ENCODE results near the gene UTF1. TPM values are rescaled to one million over a fixed set of nuclear protein-coding genes. Genes with fewer than 3 reads are reported as not detected.
A peak's percentile ranks its signal among the peaks of the same experiment; 100 is the strongest.

UTF1 gene
- total RNA-seq, result not detected
- long read RNA-seq, donor 1, result 0 reads
- long read RNA-seq, donor 2, result 0 reads

DNA sequence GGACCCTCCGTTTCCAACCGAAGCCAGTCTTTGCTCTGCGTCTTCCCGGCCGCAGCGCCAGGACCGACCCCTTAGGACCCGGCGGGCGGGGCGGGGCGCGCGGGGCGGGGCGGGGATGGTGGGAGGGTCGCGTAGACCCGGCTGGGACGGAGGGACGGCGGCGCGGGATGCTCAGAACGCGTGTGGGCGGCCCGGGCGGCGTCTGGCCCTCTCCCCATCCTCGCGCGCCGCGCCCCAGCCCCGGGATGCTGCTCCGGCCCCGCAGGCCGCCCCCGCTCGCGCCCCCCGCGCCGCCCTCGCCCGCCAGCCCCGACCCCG is at the start of gene UTF1:
UTF1 (plus strand) TSS at position 174 of the 318 bp plus-strand sequence; CDS start at position 246, 72 bp downstream.
- Histone ChIP-seq H3K4me1 (ENCODE audit: low read depth) (no peaks in the 10 kb centered on the region), H3K9me3 (no peaks in the 10 kb centered on the region), H3K4me3 (no peak within 1 kb of the TSS), H3K36me3 (ENCODE audit: low read depth) (no peaks in the 10 kb centered on the region)
- intact Hi-C loops (cut with DNase I, micrococcal nuclease), result no loop called here
- ATAC-seq, result no peak
- no peak for DNase-seq
- TF ChIP-seq, protein P1, sequence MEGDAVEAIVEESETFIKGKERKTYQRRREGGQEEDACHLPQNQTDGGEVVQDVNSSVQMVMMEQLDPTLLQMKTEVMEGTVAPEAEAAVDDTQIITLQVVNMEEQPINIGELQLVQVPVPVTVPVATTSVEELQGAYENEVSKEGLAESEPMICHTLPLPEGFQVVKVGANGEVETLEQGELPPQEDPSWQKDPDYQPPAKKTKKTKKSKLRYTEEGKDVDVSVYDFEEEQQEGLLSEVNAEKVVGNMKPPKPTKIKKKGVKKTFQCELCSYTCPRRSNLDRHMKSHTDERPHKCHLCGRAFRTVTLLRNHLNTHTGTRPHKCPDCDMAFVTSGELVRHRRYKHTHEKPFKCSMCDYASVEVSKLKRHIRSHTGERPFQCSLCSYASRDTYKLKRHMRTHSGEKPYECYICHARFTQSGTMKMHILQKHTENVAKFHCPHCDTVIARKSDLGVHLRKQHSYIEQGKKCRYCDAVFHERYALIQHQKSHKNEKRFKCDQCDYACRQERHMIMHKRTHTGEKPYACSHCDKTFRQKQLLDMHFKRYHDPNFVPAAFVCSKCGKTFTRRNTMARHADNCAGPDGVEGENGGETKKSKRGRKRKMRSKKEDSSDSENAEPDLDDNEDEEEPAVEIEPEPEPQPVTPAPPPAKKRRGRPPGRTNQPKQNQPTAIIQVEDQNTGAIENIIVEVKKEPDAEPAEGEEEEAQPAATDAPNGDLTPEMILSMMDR (IDR thresholded peaks at IDR 0.05), result no peak

DNA sequence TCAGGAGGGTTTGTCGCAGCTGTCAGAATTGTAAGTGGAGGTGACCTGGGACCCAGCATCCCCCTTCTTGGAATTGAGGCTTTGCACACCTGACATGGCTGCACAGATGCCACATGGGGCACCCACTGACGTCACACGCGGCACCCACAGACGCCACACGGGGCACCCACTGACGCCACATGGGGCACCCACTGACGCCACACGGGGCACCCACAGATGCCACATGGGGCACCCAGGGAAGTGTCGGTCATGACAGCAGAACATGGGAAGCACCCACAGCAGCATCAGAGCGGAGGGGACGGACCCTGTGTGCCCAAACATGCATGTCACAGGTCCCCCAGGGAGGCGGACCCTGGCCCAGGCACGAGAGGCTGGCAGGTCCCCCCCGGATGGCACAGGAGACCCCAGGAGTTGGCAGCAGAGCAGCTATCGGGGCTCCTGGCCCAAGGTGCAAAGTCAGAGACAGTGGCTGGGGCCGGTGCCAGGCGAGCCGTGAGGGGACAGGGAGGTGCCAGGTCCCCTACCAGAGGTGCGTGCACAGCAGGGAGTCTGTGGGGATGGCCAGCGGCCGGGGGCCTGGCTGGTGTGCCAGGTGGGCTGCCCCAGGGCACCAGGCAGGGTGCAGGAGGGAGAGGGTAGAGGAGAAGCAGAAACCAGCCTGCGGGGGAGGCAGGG is 48.9 kb upstream of the UTF1 start:
- TF ChIP-seq, protein P1 (IDR thresholded peaks at IDR 0.05), result no peak
- DNase-seq, result peak in 1 of 3 donors; percentile 37
- no peaks in the 10 kb centered on the region for H3K4me1 ChIP-seq (ENCODE audit: low read depth)
- H3K9me3 ChIP-seq, result no peaks in the 10 kb centered on the region
- ATAC-seq, result no peak
- intact Hi-C loops (cut with DNase I, micrococcal nuclease), result no loop called here
- H3K36me3 ChIP-seq (ENCODE audit: low read depth), result no peaks in the 10 kb centered on the region
- no peak overlapping the region for H3K4me3 ChIP-seq

GRCh38 chr10:133182190-133182589 is 47.8 kb upstream of the UTF1 start:
- H3K9me3 ChIP-seq, result no peaks in the 10 kb centered on the region
- DNase-seq (peak in 1 of 3 donors; percentile 27), ATAC-seq (no peak)
- H3K4me1 ChIP-seq (ENCODE audit: low read depth), result no peaks in the 10 kb centered on the region
- H3K36me3 ChIP-seq (ENCODE audit: low read depth), result no peaks in the 10 kb centered on the region
- TF ChIP-seq, protein P1 (IDR thresholded peaks at IDR 0.05), result no peak
- H3K4me3 ChIP-seq, result no peak overlapping the region
- intact Hi-C loops (cut with DNase I, micrococcal nuclease), result no loop called here

DNA sequence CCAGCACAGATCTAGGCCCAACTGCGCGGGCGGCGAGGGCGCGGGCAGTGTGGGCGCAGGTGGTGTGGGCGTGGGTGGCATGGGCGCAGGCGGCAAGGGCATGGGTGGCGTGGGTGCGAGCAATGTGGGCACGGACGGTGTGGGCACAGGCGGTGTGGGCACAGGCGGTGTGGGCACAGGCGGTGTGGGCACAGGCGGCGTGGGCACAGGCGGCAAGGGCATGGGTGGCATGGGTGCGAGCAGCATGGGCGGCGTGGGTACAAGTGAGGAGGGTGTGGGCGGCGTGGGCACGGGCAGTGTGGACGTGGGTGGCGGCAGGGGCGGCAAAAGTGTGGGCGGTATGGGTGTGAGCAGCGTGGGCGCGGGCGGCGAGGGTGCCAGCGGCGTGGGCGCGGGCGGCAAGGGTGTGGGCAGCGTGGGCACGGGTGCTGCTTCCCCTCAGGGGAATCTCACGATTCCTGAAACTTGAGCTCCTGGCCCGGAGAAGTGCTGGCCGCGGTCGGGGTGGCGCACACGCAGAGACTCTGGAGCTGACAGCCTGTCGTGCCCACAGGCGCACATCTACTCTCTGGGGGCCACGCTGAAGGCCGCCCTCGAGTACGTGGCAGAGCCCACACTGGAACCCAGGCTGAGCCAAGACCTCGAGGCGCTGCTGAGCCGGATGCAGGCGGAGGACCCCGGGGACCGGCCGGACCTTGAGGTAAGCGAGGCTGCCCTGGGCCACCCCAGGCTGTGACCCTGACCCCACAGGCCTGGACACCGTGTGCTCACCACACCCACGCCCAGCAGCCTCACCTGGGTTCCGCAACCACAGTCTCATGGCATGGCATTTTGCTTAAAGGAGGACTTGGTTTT is 47.0 kb upstream of the UTF1 start:
- intact Hi-C loops (cut with DNase I, micrococcal nuclease), result no loop called here
- TF ChIP-seq, protein P1 (IDR thresholded peaks at IDR 0.05), result no peak
- no peaks in the 10 kb centered on the region for H3K9me3 ChIP-seq
- H3K36me3 ChIP-seq (ENCODE audit: low read depth), result no peaks in the 10 kb centered on the region
- DNase-seq (peak in 1 of 3 donors; percentile 48), ATAC-seq (no peak)
- no peaks in the 10 kb centered on the region for H3K4me1 ChIP-seq (ENCODE audit: low read depth)
- H3K4me3 ChIP-seq, result no peak overlapping the region

GRCh38 chr10:133183646-133184378 is 46.2 kb upstream of the UTF1 start:
- H3K36me3 ChIP-seq (ENCODE audit: low read depth), result no peaks in the 10 kb centered on the region

More at GRCh38 chr10:133183646-133184378, 46.2 kb upstream of the UTF1 start:
- intact Hi-C loops (cut with DNase I, micrococcal nuclease), result no loop called here
- ATAC-seq, result no peak
- DNase-seq, result peak in 1 of 3 donors; percentile 28
- no peaks in the 10 kb centered on the region for H3K9me3 ChIP-seq
- H3K4me1 ChIP-seq (ENCODE audit: low read depth), result no peaks in the 10 kb centered on the region
- H3K4me3 ChIP-seq, result no peak overlapping the region
- TF ChIP-seq, protein P1 (IDR thresholded peaks at IDR 0.05), result no peak
